GM10248 (cell line): ENCODE data around the gene MAGEC2.

Source experiments
- CTCF ChIA-PET: fragments of 300-600 bp; sonication (Branson Sonifier 250); formaldehyde crosslinking; extraction: SDS; loops from one replicate; lab custom pipeline; 2021; ENCODE audit warnings: antibody characterized with exemption; lab: Yijun Ruan, JAX
- POLR2A ChIA-PET: fragments of 350-650 bp; sonication (Branson Sonifier 250); formaldehyde crosslinking; extraction: SDS; loops from one replicate; lab custom pipeline; 2020; ENCODE audit warnings: antibody characterized with exemption; lab: Yijun Ruan, JAX
- DNase-seq: peaks from one replicate; pipeline ENCODE4 v3.0.0; 2012; ENCODE audit errors: extremely low spot score
- TF ChIP-seq, protein P1 (sequence below): IDR thresholded peaks from 2 replicates; pipeline ENCODE4 v1.5.1; 2012; ENCODE audit warnings: mild to moderate bottlenecking, low read depth; ENCODE audit errors: extremely low read depth, missing control alignments, control extremely low read depth

MAGEC2 gene

DNA sequence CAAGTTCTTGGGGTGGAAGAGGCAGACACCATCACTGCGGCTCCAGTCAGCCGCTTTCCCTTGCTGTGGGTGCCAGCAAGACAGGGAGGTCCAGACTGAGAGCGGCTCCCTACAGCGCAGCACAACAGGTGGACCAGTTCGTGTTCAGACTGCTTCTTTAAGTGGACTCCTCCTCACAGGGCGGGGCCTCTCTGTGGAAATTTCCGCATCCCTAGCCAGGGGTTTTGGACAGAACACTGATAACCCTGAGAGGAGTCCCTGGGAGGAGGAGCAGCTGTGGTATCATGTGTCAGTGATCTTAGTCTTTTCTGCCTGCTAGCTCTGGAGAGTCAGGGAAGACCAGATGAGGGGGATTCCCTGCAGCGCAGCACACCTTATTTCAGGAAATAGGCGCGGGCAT, 48.5 kb downstream of the MAGEC2 start:
- TF ChIP-seq, protein P1, sequence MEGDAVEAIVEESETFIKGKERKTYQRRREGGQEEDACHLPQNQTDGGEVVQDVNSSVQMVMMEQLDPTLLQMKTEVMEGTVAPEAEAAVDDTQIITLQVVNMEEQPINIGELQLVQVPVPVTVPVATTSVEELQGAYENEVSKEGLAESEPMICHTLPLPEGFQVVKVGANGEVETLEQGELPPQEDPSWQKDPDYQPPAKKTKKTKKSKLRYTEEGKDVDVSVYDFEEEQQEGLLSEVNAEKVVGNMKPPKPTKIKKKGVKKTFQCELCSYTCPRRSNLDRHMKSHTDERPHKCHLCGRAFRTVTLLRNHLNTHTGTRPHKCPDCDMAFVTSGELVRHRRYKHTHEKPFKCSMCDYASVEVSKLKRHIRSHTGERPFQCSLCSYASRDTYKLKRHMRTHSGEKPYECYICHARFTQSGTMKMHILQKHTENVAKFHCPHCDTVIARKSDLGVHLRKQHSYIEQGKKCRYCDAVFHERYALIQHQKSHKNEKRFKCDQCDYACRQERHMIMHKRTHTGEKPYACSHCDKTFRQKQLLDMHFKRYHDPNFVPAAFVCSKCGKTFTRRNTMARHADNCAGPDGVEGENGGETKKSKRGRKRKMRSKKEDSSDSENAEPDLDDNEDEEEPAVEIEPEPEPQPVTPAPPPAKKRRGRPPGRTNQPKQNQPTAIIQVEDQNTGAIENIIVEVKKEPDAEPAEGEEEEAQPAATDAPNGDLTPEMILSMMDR: no peak
- POLR2A ChIA-PET: no interaction called here
- CTCF ChIA-PET: no interaction called here
- DNase-seq: no peak
